Testis (tissue), 5 donors: ENCODE data around the gene GSK3A. TPM values are rescaled to one million over a fixed set of nuclear protein-coding genes. Genes with fewer than 3 reads are reported as not detected.

Source experiments
- DNase-seq: peaks from one replicate; pipeline ENCODE4 v3.0.0-alpha.2; 2019
- H3K27ac ChIP-seq, 2 donors: fragments of 200-600 bp; sonication (generic); one replicate each; pipeline ENCODE4 v1.5.1; 2019
- H3K27me3 ChIP-seq: fragments of 200-600 bp; sonication (generic); one replicate; pipeline ENCODE4 v1.5.1; 2019
- H3K36me3 ChIP-seq: fragments of 200-600 bp; sonication (generic); one replicate; pipeline ENCODE4 v1.5.1; 2017; ENCODE audit warnings: low read depth; ENCODE audit errors: missing control alignments
- H3K4me1 ChIP-seq: fragments of 200-600 bp; sonication (generic); one replicate; pipeline ENCODE4 v1.5.1; 2019
- H3K4me3 ChIP-seq, 2 donors: fragments of 200-600 bp; sonication (generic); one replicate each; pipeline ENCODE4 v1.5.1; 2017 to 2019
- H3K9me3 ChIP-seq: fragments of 200-600 bp; sonication (generic); one replicate; pipeline ENCODE4 v1.5.1; 2017
- POLR2A ChIP-seq: fragments of 450-650 bp; IDR thresholded peaks from one replicate; pipeline ENCODE4 v1.6.1; 2017; ENCODE audit warnings: antibody characterized with exemption, mild to moderate bottlenecking, moderate library complexity
- WGBS, 2 donors: methylation state at CpG; one replicate each; pipeline ENCODE4 v1.1.5; 2018; 5-methylcytosine and 5-hydroxymethylcytosine counted together
- intact Hi-C: fragments of 100-400 bp; cut with DNase I; formaldehyde crosslinking; loops from one replicate; pipeline ENCODE4 v1.15.1; 2023; ENCODE audit warnings: low total_unique reads
- long read RNA-seq, 2 donors: transcript quantifications; one replicate each; lab custom pipeline, GENCODE V29; 2026
- polyA plus RNA-seq: library from polyadenylated mRNA; stranded (reverse); fragments of 350-450 nt; fragmentation: Illumina TruSeq; extraction: RNeasy Lipid Tissue Mini Kit (QIAGEN cat#74804); gene quantifications from one replicate; pipeline ENCODE4 v1.2.3, GENCODE V29; 2014; ENCODE audit warnings: low read depth, low replicate concordance; ENCODE audit not compliant: insufficient read depth
- total RNA-seq, 2 donors: library from RNA; depleted of rRNA; stranded (reverse); fragments of >200 nt; gene quantifications; one replicate each; pipeline ENCODE4 v1.2.3, GENCODE V29; 2016
- TF ChIP-seq, protein P1 (sequence below), 3 experiments: fragments of 450-650 bp in 2 of 3; fragments of 200-600 bp in 1 of 3; sonication (generic) in 1 of 3; IDR thresholded peaks; one replicate each; pipeline ENCODE4 v1.5.1; 2016 to 2019; ENCODE audit warnings: antibody characterized with exemption in 3 of 3, mild to moderate bottlenecking in 2 of 3, moderate library complexity in 1 of 3

Gene GSK3A
- 10 to 100 TPM; 54.3 to 64.3 TPM for total RNA-seq
- polyA plus RNA-seq: 98.1 TPM
- long read RNA-seq, donor 1, transcript GSK3A-201 (11 exons, 2,188 nt): major isoform, 27 of 29 reads
- long read RNA-seq, donor 1, partial matches to known transcripts: 0 of 29 reads
- long read RNA-seq, donor 1, other reads (novel, unspliced or antisense): 0 of 29 reads
- long read RNA-seq, donor 2, transcript GSK3A-201 (11 exons, 2,188 nt): major isoform, 9 of 10 reads
- long read RNA-seq, donor 2, partial matches to known transcripts: 0 of 10 reads
- long read RNA-seq, donor 2, other reads (novel, unspliced or antisense): 0 of 10 reads

DNA sequence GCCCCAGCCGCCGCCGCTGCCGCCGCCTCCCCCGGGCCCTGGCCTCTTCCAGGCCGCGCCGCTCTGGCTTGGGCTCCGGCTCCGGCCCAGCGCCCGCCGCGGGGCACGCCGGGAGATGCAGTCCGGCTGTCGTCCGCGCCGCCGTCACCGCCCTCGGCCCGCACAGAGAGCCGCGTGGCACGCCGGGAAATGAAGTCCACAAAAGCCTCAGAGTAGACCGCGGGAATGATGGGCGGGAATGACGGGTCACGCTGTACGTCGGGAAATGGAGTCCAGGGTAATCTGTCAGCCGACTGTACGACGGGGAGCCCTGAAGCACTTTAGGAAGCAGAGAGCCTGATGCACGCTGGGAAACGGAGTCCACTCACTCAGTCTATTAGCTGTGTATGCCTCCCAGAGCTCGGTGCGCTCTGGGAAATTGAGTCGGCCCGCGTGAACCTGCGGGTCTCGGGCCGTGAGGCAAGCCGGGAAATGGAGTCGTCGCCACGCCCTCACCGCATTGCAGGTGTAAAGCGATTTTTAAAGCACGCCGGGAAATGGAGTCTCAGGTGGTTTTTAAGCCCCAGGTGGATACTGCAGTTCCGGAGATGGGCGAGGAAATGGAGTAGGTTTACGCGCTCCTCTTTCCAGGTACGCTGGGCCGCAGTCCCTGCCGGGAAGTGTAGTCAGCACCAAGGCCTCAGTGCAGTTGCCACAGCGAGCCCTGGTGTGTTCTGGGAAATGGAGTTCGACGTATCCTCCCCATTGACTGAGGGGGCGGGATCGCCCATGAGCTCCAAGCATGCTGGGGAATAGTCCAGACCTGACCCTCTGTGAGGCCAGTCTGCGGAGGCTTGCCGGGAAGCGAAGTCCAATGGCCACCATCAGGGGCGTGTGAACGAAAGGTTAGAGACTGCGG, at the start of gene GSK3A:
TSS of gene GSK3A (minus strand) at position 91 of the 898 bp plus-strand sequence. CDS start 137 bp downstream, outside the sequence.
- no peaks in the 10 kb centered on the region for H3K27me3 ChIP-seq
- 0 to 1% methylated on average over 30 to 62 of the region's 76 CpGs for WGBS, 2 donors
- H3K4me3 ChIP-seq: peak within 1 kb of the TSS; percentile 76 to 94
- intact Hi-C loops: no loop called here
- no peaks in the 10 kb centered on the region for H3K36me3 ChIP-seq
- TF ChIP-seq, protein P1, sequence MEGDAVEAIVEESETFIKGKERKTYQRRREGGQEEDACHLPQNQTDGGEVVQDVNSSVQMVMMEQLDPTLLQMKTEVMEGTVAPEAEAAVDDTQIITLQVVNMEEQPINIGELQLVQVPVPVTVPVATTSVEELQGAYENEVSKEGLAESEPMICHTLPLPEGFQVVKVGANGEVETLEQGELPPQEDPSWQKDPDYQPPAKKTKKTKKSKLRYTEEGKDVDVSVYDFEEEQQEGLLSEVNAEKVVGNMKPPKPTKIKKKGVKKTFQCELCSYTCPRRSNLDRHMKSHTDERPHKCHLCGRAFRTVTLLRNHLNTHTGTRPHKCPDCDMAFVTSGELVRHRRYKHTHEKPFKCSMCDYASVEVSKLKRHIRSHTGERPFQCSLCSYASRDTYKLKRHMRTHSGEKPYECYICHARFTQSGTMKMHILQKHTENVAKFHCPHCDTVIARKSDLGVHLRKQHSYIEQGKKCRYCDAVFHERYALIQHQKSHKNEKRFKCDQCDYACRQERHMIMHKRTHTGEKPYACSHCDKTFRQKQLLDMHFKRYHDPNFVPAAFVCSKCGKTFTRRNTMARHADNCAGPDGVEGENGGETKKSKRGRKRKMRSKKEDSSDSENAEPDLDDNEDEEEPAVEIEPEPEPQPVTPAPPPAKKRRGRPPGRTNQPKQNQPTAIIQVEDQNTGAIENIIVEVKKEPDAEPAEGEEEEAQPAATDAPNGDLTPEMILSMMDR (IDR thresholded peaks at IDR 0.05): no peak
- peak; percentile 50 for TF ChIP-seq POLR2A
- peaks cover 46% of the 10 kb centered on the region for H3K4me1 ChIP-seq
- peak; percentile 100 for DNase-seq
- peak within 1 kb of the TSS; percentile 55 to 90 for H3K27ac ChIP-seq
- no peaks in the 10 kb centered on the region for H3K9me3 ChIP-seq

DNA sequence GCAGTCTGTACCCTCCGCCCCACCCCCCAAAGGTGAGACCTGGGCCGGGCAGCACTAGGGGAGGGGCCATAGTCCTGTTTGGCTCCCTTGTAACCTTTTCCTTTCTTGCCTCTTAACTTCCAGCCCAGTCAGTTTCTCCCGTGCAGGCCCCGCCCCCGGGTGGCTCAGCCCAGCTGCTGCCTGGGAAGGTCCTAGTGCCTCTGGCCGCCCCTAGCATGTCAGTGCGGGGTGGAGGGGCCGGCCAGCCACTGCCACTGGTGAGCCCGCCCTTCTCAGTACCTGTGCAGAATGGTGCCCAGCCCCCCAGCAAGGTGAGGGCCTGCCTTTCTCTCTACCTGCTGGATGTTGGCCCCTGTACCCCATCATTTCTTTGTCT, 49.0 kb upstream of the GSK3A start:
- H3K4me3 ChIP-seq: no peak overlapping the region
- no peaks in the 10 kb centered on the region for H3K9me3 ChIP-seq
- DNase-seq: no peak
- H3K27ac ChIP-seq: no peak overlapping the region
- intact Hi-C loops: loop anchor here (5.0 kb wide), 1 partner anchor 44 kb away; no protein-coding TSS in a partner anchor
- no peaks in the 10 kb centered on the region for H3K36me3 ChIP-seq
- TF ChIP-seq POLR2A: no peak
- TF ChIP-seq, protein P1 (IDR thresholded peaks at IDR 0.05): no peak
- no peaks in the 10 kb centered on the region for H3K27me3 ChIP-seq
- WGBS, 2 donors: 62 to 78% methylated on average over 9 of the region's 9 CpGs
- H3K4me1 ChIP-seq: peaks cover 6% of the 10 kb centered on the region

DNA sequence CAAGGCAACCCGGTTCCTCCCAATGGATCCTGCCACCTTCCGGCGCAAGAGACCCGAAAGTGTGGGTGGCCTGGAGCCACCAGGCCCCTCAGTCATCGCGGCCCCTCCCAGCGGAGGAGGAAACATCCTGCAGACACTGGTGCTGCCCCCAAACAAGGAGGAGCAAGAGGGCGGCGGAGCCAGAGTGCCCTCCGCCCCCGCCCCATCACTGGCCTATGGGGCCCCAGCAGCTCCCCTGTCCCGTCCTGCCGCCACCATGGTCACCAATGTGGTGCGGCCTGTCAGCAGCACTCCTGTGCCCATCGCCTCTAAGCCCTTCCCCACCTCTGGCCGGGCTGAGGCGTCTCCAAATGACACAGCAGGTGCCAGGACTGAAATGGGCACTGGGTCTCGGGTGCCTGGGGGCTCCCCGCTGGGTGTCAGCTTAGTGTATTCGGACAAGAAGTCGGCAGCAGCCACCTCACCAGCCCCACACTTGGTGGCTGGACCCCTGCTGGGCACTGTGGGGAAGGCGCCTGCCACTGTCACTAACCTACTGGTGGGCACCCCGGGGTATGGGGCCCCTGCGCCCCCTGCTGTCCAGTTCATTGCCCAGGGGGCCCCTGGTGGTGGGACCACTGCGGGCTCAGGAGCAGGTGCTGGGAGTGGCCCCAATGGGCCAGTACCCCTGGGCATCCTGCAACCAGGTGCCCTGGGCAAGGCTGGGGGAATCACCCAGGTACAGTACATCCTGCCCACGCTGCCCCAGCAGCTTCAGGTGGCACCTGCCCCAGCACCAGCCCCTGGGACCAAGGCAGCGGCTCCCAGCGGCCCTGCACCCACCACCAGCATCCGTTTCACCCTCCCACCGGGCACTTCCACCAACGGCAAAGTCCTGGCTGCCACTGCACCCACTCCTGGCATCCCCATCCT, 48.4 kb upstream of the GSK3A start:
- Histone ChIP-seq H3K27ac (no peak overlapping the region), H3K36me3 (no peaks in the 10 kb centered on the region), H3K4me1 (peaks cover 12% of the 10 kb centered on the region), H3K4me3 (no peak overlapping the region), H3K27me3 (no peaks in the 10 kb centered on the region), H3K9me3 (no peaks in the 10 kb centered on the region)
- TF ChIP-seq POLR2A: no peak
- TF ChIP-seq, protein P1 (IDR thresholded peaks at IDR 0.05): peak; percentile 25 to 40 (median 29)
- no peak for DNase-seq
- WGBS, 2 donors: 78 to 83% methylated on average over 9 to 31 of the region's 31 CpGs
- intact Hi-C loops: loop anchor here (5.0 kb wide), 1 partner anchor 43 kb away; no protein-coding TSS in a partner anchor

DNA sequence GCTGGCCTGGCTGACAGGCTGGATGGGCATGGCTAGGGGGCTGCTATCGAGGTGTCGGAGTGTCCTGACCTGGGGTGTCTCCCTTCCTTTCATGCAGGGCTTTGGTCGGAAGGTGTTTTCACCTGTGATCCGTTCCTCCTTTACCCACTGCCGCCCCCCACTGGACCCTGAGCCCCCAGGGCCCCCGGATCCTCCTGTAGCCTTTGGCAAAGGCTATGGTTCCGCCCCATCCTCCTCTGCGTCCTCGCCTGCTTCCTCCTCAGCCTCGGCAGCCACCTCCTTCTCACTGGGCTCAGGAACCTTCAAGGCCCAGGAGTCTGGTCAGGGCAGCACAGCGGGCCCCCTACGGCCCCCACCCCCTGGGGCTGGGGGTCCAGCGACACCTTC, 47.7 kb upstream of the GSK3A start:
- Histone ChIP-seq H3K9me3 (no peaks in the 10 kb centered on the region), H3K36me3 (no peaks in the 10 kb centered on the region), H3K4me1 (peaks cover 19% of the 10 kb centered on the region), H3K27me3 (no peaks in the 10 kb centered on the region), H3K4me3 (no peak overlapping the region), H3K27ac (no peak overlapping the region)
- no peak for DNase-seq
- 77 to 83% methylated on average over 11 to 13 of the region's 13 CpGs for WGBS, 2 donors
- TF ChIP-seq, protein P1 (IDR thresholded peaks at IDR 0.05): no peak
- TF ChIP-seq POLR2A: no peak
- intact Hi-C loops: loop anchor here (5.0 kb wide), 1 partner anchor 43 kb away; no protein-coding TSS in a partner anchor
